K562 (cell line): Measurements from ENCODE around the gene IL20. TPM values are rescaled to one million over a fixed set of nuclear protein-coding genes. Genes with fewer than 3 reads are reported as not detected.

ENCODE experiments used
- CREB3L1 ChIP-seq: fragments of 450-650 bp; IDR thresholded peaks from 2 replicates; pipeline ENCODE4 v1.6.1; 2014; ENCODE audit warnings: low read depth, mild to moderate bottlenecking, moderate library complexity, borderline replicate concordance
- ETS2 ChIP-seq: IDR thresholded peaks from 2 replicates; pipeline ENCODE4 v1.6.1; 2016; ENCODE audit warnings: borderline replicate concordance, missing genetic modification characterization, mild to moderate bottlenecking, moderate library complexity, missing compliant biosample characterization; ENCODE audit not compliant: poor library complexity, severe bottlenecking
- EWSR1 ChIP-seq: fragments of 450-650 bp; IDR thresholded peaks from 2 replicates; pipeline ENCODE4 v1.6.1; 2018; ENCODE audit warnings: borderline replicate concordance, mild to moderate bottlenecking, low read depth, moderate library complexity; ENCODE audit not compliant: partially characterized antibody
- ID3 ChIP-seq, 2 experiments: fragments of 250-450 bp in 1 of 2; fragments of 450-650 bp in 1 of 2; sonication (Bioruptor Pico) in 1 of 2; IDR thresholded peaks; 2 replicates each; pipeline versions ENCODE4 v1.6.1 to v1.8.0; 2016 to 2021; ENCODE audit warnings: mild to moderate bottlenecking in 2 of 2, moderate library complexity in 2 of 2, missing compliant biosample characterization in 1 of 2, missing genetic modification characterization in 1 of 2
- LCOR ChIP-seq: sonication (generic); formaldehyde crosslinking; IDR thresholded peaks from 2 replicates; pipeline ENCODE4 v1.8.0; 2022; ENCODE audit warnings: mild to moderate bottlenecking, missing genetic modification reagents
- MLX ChIP-seq, 2 experiments: fragments of 450-650 bp in 1 of 2; sonication (generic) in 1 of 2; formaldehyde crosslinking; conservative IDR thresholded peaks; 2 replicates each; pipeline versions ENCODE4 v1.4.0 to v1.8.1; 2020 to 2022; ENCODE audit warnings: mild to moderate bottlenecking in 1 of 2, missing genetic modification reagents in 1 of 2
- POU5F1 ChIP-seq: fragments of 150-350 bp; IDR thresholded peaks from 2 replicates; pipeline ENCODE4 v1.6.1; 2014; ENCODE audit warnings: borderline replicate concordance, low read length, low read depth, mild to moderate bottlenecking; ENCODE audit not compliant: partially characterized antibody
- PREB ChIP-seq: sonication (generic); formaldehyde crosslinking; IDR thresholded peaks from 2 replicates; pipeline ENCODE4 v1.8.1; 2023; ENCODE audit warnings: mild to moderate bottlenecking, missing genetic modification reagents
- PTBP1 ChIP-seq: fragments of 200-400 bp; formaldehyde crosslinking; IDR thresholded peaks from 2 replicates; pipeline ENCODE4 v1.6.1; 2017; ENCODE audit warnings: low read depth, low read length
- SOX6 ChIP-seq: fragments of 450-650 bp; IDR thresholded peaks from 2 replicates; pipeline ENCODE4 v1.6.1; 2014; ENCODE audit warnings: mild to moderate bottlenecking
- TAF1 ChIP-seq: IDR thresholded peaks from 2 replicates; pipeline ENCODE4 v1.6.1; 2011; ENCODE audit warnings: mild to moderate bottlenecking, low read length, moderate library complexity; ENCODE audit not compliant: insufficient read depth, control insufficient read depth, severe bottlenecking; ENCODE audit errors: extremely low read depth
- ZBTB43 ChIP-seq: sonication (generic); formaldehyde crosslinking; IDR thresholded peaks from 2 replicates; pipeline ENCODE4 v1.8.0; 2023; ENCODE audit warnings: mild to moderate bottlenecking, missing genetic modification reagents
- ZFP36 ChIP-seq: fragments of 150-350 bp; IDR thresholded peaks from 2 replicates; pipeline ENCODE4 v1.6.1; 2018; ENCODE audit warnings: low read length, low read depth; ENCODE audit not compliant: partially characterized antibody
- ZNF174 ChIP-seq: fragments of 250-450 bp; sonication (Bioruptor Pico); IDR thresholded peaks from 2 replicates; pipeline ENCODE4 v1.4.0; 2020; ENCODE audit warnings: mild to moderate bottlenecking
- ZNF224 ChIP-seq: sonication (generic); formaldehyde crosslinking; IDR thresholded peaks from 2 replicates; pipeline ENCODE4 v1.8.0; 2022; ENCODE audit warnings: mild to moderate bottlenecking, missing genetic modification reagents
- ZNF277 ChIP-seq: fragments of 250-450 bp; sonication (Bioruptor Pico); IDR thresholded peaks from 2 replicates; pipeline ENCODE4 v1.8.0; 2022; ENCODE audit warnings: inconsistent platforms, mild to moderate bottlenecking, moderate library complexity, borderline replicate concordance
- polyA plus RNA-seq, 8 experiments: library from polyadenylated mRNA; depleted of rRNA in 4 of 8; stranded (reverse) in 5 of 8; unstranded in 3 of 8; fragments of >200 nt; fragmentation: Nextera tagmentation in 2 of 8; fragmentation: Illumina TruSeq in 1 of 8; extraction: Ambion mirVana in 2 of 8; extraction: Trizol in 1 of 8; gene quantifications; 2 replicates each; pipeline versions ENCODE4 v1.2.1 to v1.2.3, GENCODE V29; 2011 to 2014; ENCODE audit warnings: inconsistent platforms in 1 of 8, missing spikeins in 1 of 8
- total RNA-seq, 7 experiments: library from RNA; depleted of rRNA in 6 of 7; stranded (reverse); fragments of >200 nt in 6 of 7; fragmentation: Illumina TruSeq in 2 of 7; extraction: Trizol in 2 of 7; gene quantifications; 2 replicates each; pipeline versions ENCODE4 v1.2.1 to v1.2.3, GENCODE V29; 2011 to 2021; ENCODE audit warnings: low replicate concordance in 1 of 7

Gene IL20
- total and polyA plus RNA-seq, 9 of the 15 experiments (the other 6 are each of a cell fraction or from before 2014, with no cell fraction given) = not detected

GRCh38 chr1:206816390-206817287, 48.8 kb upstream of the IL20 start (continued):
- no peak for TF ChIP-seq EWSR1
- TF ChIP-seq MLX (CRISPR knock-in tag; conservative IDR thresholded peaks at IDR 0.05) = no peak
- TF ChIP-seq ETS2 (tag) = no peak
- TF ChIP-seq ZNF174 (CRISPR knock-in tag) = no peak
- no peak for TF ChIP-seq ZNF224 (CRISPR knock-in tag)
- TF ChIP-seq TAF1 = no peak
- TF ChIP-seq ZBTB43 (CRISPR knock-in tag) = no peak
- no peak for TF ChIP-seq POU5F1
- TF ChIP-seq ID3 (CRISPR knock-in tag; IDR thresholded peaks at IDR 0.05) = no peak
- no peak for TF ChIP-seq ID3 (tag; IDR thresholded peaks at IDR 0.05)
- no peak for TF ChIP-seq PREB (CRISPR knock-in tag)
- TF ChIP-seq CREB3L1 = peak; percentile 35; the same call in 1 of the 2 replicates
- TF ChIP-seq ZNF277 (CRISPR knock-in tag) = no peak
- TF ChIP-seq LCOR (CRISPR knock-in tag) = no peak
- no peak for TF ChIP-seq PTBP1
- TF ChIP-seq SOX6 = peak; percentile 51; the same call in 1 of the 2 replicates
- TF ChIP-seq ZFP36 = no peak
